Activated effector memory CD4-positive, alpha-beta T cell treated with anti-CD3 and anti-CD28 coated beads, Interleukin-2, amount 50 U/mL, for 16 hours (primary cell): ENCODE measurements around the gene GOLGA1.
"Not testable (repeated sequence)": the region's sequence is repeated elsewhere in the genome, so short reads cannot be mapped to it uniquely, and the experiment has no call there.

ENCODE experiments used
- DNase-seq: peaks from one replicate; pipeline ENCODE4 v3.0.0-alpha.2; 2020

The GOLGA1 gene, protein sequence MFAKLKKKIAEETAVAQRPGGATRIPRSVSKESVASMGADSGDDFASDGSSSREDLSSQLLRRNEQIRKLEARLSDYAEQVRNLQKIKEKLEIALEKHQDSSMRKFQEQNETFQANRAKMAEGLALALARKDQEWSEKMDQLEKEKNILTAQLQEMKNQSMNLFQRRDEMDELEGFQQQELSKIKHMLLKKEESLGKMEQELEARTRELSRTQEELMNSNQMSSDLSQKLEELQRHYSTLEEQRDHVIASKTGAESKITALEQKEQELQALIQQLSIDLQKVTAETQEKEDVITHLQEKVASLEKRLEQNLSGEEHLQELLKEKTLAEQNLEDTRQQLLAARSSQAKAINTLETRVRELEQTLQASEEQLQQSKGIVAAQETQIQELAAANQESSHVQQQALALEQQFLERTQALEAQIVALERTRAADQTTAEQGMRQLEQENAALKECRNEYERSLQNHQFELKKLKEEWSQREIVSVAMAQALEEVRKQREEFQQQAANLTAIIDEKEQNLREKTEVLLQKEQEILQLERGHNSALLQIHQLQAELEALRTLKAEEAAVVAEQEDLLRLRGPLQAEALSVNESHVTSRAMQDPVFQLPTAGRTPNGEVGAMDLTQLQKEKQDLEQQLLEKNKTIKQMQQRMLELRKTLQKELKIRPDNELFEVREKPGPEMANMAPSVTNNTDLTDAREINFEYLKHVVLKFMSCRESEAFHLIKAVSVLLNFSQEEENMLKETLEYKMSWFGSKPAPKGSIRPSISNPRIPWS

DNA sequence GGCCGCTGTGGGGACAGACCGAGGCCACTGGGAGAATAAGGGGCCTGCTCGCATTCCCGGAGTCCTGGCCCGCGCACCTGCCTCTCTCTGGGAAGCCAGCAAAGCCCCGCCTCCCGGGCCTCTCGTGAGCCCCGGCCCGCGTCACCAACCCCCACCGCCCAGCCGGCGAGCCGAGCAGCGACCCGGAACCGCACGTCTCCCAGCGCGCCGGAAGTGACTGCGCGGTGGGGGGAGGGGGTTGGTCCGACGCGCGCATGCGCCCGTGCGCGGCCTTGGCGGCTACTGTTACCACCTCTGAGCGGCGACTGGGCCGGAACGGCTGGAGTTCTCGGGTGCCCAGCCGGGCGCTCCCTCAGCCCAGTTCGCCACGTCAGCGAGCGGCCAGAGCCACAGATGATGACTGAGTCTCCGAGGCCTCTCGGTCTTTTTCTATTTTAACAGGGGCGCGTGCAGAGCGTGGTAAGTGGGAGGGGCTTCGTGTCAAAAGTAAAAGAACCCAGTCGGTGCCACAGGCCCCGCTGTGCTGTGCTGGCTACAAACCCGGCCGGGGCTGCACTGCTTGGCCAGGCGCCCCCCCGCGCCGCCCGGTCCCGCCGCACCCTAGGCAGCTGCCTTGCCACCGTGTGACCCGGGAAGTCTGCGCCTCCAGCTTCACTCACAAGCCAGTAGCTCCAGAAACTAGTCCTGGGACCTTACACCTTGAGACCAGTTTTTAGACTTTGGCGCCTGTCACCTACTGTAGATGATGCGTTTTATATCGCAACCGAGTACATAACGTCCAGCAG, at the start of gene GOLGA1:
Gene GOLGA1 (minus strand): TSS at position 190 of the 785 bp plus-strand sequence. CDS start 2,372 bp downstream, outside the sequence.
- peak; percentile 97 for DNase-seq

DNA sequence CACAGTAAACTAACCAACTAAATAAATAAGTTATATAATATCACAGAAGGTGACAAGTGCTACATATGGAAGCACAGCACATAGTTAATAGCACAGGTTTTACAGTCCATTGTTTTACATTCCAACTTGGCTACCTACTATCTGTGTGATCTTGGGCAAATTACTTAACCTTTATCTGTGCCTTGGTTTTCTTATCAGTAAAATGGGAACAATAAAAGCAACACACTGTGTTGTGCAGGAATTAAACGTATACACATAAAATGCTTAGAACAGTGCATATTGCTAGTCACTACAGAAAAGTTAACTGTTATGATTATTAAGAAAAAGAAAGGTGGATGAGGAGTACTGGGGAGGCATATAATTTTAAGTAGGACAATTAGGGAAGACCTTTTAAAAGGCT, 42.8 kb upstream of the GOLGA1 start:
- no peak for DNase-seq

DNA sequence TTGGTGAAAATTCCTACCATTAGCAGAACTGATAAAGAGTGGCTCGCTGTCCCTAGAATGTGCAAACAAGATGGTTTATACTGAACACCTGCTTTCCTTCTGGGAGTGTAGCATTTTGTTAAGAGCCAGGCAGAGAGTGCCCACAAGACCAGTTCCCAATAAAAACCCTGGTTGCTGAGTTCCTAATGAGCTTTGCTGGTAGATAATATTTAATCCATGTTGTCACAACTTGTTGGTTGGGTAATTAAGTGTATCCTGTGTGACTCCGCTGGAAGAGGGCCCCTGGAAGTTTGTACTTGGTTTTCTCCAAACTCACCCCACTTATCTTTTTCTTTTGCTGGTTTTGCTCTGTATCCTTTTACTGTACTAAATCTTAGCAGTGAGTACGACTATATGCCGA, 39.5 kb upstream of the GOLGA1 start:
- DNase-seq = no peak

DNA sequence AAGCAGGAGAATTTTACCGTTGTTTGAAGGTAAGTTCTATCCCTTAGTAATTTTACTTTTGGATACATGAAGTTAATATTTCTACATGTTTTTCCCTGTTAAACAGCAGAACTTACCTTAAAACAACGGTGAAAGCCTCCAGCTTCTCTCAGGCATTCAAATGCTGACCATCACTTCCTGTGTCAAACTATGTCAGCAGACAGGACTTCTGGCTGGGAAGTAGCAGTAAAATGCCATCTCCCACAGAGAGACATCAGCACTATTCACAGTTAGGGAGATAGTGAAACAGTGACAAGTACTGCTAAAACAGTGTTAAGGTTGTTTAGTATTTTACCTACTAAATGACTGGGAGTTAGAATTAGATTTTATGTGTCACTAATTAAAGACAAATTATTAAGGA, 34.2 kb upstream of the GOLGA1 start:
- DNase-seq = no peak

DNA sequence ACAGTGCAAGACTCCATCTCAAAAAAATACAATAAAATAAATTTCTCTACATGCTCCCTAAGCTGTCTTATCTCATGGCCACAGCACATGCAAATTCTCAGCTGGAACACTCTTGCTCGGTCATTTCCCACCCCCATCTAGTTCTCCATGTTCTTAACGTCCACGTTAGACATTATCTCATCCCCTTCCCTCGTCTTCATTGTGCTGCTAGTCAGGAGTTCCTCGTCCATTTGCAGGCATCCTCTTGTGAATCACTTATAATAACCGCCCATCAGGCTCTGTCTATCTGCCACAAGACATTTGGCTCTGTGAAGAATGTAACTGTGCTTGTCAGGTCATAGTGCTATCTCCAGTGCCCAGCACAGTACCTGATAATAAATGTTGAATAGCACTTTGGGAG, 32.9 kb upstream of the GOLGA1 start:
- no peak for DNase-seq

DNA sequence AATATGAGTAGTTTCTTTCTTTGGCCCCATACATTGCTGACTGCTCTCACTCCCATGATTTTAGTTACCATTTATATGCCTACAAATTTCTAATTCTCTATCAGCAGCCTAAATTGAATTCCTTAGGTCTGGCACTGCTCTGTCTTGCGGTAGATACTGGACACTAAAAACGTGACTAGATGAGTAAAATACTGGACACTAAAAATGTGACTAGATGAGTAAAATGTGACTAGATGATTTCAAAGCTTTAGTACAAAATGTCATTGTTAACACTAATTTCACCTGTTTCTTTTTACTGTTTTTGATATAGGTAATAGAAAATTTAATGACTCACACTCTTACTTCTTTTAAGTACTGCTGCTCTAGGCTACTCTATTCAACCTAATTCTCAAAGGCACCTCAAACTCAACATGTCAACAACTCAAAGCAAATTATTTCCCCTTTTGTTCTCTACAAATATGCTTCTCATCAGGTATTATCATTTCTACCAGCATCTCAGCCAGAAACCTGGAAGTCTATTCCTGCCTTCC, 31.4 kb upstream of the GOLGA1 start:
- no peak for DNase-seq

DNA sequence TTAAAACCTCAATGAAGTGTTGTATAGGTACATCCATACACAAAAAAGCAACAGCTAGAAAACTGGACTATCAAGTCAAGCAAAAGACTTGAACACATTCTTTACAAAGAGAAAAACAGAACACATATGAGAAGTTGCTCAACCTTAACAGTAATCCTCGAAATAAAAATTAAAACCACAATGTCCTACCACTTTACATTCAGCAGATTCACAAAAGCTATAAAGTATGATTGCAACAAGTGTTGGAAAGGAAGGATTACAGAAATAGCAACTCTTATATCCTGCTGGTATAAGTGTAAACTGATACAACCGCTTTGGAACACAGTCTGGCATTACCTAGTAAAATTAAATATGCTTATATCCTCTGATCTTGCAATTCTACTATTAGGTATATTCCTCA, 28.5 kb upstream of the GOLGA1 start:
- no peak for DNase-seq

DNA sequence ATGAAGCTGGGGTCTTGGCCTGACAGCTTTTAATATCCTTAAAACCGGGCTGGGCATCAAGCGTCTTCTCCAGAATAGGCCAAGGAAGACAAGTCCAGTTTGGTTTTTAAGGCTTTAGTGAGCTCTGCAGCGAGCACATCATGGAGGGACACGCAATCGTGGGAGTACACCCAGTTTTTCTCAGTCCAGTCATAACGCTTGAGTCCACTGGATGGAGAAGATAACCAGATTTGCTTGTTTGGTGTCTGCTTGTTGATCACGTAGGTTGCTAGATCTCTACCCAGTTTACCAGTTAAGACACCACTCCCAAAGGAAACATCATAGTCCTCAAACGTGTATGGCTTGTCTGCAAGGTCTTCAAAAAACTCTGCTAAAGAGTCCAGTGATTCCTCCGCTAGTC, 27.4 kb upstream of the GOLGA1 start:
- no peak for DNase-seq

DNA sequence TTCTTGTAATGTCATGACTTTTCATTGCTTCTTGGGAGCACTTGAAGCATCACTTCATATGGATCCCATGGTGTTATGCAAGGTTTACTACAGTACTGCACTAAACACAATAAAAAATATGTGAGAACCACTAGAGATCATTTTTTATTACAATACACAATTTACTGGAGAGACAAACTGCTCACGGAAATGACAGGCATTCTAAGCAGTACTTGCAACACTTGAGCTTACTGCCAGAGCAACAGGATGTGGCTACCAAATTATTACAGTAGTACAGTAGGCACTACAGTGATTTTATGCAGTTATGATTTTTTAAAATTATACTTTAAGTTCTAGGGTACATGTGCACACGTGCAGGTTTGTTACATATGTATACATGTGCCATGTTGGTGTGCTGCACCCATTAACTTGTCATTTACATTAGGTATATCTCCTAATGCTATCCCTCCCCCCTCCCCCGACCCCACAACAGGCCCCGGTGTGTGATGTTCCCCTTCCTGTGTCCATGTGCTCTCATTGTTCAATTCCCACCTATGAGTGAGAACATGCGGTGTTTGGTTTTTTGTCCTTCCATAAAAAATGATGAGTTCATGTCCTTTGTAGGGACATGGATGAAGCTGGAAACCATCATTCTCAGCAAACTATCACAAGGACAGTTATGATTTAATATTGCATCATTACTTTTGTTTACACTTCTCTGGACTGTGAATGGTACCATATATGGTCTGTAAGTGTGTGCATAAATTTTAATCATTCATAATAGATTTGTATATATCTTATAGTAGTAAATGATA, 25.1 kb upstream of the GOLGA1 start:
- DNase-seq = not testable (repeated sequence)

DNA sequence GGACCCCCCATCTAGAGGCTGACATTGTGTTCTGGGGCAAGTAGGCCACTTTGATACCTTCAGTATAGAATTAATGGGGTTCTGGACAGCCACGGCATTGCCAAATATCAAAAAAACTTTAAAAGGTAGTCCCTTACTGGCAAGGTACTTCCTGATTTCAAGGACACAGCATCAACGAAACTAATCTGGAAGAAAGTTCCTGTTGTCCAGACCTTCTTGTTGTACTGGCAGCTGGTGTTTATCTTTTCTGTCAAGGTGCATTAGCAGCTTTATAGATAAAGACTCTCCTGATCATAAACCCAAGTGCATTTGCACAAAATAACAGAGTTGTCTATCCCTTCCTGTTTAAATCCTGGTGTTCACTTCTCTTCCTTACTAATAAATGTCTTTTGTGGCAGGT, 23.7 kb upstream of the GOLGA1 start:
- DNase-seq = no peak

DNA sequence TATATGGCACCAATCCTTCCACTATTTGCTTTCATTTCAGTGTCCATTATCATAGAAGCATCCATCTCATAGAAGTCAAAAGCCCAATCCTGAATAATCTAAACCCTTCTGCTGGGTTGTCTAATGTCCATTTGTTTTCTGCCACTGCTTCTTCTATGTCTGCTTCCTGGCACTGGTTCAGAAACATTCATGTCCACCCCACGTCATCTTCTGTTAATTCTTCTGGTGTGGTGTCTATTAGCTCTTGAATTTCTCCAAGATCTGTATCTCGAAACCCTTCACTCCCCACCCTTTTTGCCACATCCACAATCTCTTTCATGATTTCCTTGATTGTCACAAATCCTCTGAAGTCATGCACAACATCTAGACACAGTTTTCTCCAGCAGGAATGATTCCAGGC, 23.2 kb upstream of the GOLGA1 start:
- DNase-seq = no peak

DNA sequence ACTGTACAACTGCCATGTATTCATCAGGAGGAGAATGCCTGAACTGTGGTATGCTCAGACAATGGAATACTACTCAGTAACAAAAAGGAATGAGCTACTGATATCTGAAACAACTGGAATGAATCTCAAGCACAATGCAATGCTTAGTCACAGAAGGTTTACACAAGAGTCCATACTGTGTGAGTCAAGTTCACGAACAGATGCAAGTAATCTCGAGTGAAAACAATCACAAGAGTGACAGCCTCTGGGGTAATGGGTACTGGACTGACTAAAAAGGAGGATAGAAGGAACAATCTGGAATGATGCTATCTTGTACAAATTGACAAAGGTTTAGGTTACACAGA, 19.5 kb upstream of the GOLGA1 start:
- DNase-seq = no peak

DNA sequence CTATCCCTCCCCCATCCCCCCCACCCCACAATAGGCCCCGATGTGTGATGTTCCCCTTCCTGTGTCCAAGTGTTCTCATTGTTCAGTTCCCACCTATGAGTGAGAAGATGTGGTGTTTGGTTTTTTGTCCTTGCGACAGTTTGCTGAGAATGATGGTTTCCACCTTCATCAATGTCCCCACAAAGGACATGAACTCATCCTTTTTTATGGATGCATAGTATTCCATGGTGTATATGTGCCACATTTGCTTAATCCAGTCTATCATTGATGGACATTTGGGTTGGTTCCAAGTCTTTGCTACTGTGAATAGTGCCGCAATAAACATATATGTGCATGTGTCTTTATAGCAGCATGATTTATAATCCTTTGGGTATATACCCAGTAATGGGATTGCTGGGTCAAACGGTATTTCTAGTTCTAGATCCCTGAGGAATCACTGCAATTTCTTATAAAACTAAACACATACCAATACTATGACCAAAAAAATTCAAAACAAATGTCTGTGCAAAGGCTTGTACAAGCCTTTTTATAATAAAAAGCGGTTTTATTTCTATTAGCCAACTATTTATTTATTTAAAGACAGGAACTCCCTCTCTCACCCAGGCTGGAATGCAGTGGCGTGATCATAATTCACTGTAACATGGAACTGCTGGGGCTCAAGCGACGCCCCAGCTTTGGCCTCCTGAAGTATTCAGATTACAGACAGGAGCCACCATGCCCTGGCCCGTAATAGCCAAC, 19.0 kb upstream of the GOLGA1 start:
- DNase-seq = not testable (repeated sequence)

DNA sequence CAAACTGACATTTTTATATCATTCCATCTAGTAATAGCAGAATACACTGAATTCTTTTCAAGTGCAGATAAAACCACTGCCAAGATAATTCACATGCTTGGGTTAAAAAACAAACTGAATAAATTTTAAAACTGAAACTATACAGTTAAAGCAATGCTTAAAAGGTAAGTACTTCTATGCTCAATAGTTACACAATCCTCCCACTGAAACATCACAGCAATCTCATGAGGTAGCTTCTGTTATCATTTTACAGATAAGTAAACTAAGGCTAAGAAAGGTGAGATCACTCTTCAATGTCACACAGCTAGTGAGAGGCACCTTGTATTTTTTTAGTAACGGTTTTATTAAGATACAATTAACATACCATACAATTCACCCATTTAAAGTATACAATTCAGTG, 13.4 kb upstream of the GOLGA1 start:
- DNase-seq = no peak

DNA sequence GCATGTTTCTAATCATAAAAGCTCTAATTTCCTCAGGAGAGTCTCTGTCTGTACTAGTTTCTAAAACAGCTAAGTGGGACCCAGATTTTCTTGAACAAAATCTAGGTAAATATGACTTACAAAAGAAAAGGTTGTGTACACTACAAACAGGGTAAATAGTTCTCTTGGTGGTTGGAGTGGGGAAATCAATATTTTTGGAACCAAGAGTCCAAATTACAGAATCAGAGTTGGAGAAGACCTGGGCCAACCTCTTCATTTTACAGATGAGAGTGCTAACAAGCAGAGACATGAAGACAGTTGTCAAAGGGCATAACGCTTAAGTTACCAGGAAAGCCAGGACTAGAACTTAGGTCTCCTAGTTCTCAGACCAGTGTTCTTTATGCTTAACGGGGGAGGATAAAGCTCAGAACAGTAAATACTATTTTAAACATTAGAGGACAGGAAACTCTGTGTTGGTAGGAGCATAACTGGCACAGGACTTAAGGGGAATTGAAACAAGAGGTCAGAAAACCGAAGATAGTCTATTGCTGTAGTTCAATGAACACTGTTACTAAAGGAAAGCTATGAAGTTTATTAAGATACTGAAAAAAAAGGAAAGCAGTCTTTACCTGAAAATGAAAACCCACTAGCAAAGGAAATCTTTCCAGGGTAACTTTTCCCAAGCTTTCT, 9.3 kb upstream of the GOLGA1 start:
- DNase-seq = no peak

DNA sequence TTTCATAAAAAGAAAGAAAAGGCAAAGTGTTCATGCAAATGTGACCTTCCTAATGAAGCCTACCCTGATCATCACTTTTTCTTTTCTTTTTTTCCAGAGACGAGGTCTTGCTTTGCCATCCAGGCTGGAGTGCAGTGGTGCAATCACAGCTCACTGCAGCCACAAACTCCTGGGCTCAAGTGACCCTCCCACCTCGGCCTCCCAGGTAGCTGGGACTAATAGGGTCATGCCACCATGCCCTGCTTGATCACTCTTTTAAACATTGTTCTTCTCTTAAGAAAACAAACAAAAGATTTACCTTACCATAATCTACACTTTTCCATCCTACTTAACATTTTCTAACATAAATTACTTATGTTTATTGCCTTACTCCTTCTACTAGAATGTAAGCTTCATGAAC, 8.5 kb upstream of the GOLGA1 start:
- no peak for DNase-seq

DNA sequence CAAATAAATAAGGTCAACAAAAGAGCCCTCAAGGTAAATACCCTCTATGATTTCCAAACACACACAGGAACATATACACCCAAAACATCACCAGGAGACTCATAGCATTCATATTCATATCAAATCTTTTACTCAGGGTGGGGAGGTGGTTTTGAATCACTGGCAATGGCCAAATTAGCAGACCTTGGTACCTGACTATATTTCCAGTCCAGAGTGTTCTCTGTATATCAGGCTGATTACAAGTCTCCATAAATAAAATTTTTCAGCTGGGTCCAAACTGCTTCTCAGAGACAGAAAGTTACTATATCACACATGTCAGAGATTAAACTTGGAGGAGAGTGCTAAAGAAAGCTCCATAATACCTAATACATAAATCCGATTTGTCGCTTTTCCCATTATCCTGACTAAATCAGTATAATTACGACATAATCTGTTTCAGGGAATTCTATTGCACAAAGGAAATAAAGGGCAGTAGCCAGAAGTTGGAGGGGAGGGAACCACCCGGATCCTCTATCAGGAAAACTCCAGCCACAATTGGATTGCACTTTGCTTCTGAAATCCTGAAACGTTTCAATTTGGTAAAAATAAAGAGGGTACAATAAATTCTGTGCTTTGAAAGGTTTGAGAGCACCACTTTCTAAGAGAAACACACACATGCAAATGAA, 7.0 kb upstream of the GOLGA1 start:
- DNase-seq = no peak

DNA sequence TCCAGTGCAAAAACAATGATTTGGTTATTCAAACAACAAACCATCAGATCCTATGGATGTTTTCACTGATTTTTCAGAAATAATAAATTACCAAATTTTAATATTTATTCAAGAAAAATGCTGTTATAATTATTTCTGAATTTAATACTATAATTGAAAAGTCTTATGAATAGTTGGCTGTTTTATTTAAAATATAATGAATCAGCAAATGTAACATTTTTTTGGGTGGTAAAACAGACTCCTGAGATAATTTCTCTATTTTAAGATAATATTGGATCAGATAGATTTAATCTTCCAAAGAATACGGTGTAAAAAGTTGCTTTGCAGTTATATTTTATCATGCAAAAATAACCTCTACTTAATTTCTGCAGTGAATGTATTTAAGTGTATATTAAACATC, 5.3 kb upstream of the GOLGA1 start:
- no peak for DNase-seq

DNA sequence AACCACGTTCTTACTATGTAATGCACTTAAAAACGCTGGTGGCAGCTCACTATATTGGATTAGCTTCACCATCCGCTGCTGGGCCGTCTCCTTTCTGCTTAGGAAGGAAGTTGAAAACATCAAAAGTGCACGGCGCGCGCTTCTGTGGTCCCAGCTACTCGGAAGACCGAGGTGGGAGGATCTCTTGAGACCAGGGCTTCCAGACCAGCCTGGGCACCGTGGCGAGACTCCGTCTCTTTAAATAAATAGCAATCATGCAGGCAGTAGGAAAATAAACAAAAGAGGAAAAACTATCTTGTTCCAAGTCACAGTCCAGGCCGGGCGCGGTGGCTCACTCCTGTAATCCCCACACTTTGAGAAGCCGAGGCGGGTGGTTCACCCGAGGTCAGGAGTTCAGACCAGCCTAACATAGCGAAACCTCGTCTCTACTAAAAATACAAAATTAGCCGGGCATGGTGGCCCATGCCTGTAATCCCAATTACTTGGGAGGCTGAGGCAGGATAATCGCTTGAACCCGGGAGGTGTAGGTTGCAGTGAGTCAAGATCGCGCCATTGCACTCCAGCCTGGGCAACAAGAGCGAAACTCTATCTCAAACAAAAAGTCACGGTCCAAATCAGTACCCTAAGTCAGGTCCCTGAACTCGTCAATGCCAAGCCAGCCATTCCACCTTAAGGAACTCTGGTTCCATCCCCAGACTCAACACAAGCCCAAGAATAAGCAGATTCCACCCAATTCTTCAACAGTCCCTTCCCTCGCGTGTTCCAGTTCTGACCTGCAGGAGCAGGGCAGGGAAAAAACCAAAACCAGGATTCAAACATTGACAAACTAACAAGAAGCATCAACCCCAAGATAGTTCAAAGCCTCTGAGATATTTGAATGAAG, 1.0 kb upstream of the GOLGA1 start:
- peak; percentile 86 for DNase-seq

DNA sequence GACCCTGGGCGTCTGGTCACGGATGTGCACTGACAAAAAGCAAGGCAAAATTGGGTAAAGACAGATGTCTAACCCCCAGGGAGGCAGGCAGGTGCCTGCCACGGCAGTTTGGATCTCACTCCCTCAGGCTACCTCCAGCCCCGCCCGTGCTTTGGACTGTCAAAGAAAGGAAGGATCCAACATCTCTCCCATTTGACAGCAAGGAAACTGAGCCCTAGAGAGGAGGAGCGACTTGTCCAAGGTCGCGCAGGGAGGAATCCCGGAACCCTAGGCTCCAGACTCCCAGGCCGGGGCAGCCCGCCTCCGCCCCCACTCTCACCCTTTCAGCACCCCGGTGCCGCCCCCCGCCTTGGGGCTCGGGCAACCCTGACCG, 376 bp downstream of the GOLGA1 start:
- no peak for DNase-seq
